Activated CD4-positive, alpha-beta T cell treated with anti-CD3 and anti-CD28 coated beads, Interleukin-2, amount 50 U/mL, for 24 hours (primary cell): ENCODE measurements around the gene ARHGEF11.
A peak's percentile ranks its signal among the peaks of the same experiment; 100 is the strongest.

Experiments used
- DNase-seq, 2 donors: peaks; one replicate each; pipeline ENCODE4 v3.0.0-alpha.2; 2020; ENCODE audit warnings: low read depth in 1 of 2, low spot score in 1 of 2

Gene ARHGEF11

DNA sequence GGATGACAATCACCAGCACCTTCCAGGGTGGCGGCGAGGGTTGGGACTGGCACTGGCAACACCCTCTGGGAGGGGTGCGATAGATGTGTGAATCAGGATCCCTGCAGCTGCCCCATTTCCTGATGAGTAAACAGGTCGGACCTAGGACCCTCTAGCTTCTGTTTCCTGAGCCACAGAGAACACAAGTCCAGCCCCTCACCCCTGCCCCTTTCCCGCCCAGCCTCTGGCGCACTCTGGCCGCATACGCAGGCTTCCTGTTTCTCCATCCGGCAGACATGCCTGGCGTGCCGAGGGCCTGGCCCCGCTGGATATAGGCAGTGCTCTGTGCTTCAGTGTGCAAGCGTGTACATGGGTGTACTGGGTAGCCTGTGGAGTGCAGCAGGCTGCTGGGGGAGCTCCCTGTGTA, 147.4 kb downstream of the ARHGEF11 start:
- no peak for DNase-seq

DNA sequence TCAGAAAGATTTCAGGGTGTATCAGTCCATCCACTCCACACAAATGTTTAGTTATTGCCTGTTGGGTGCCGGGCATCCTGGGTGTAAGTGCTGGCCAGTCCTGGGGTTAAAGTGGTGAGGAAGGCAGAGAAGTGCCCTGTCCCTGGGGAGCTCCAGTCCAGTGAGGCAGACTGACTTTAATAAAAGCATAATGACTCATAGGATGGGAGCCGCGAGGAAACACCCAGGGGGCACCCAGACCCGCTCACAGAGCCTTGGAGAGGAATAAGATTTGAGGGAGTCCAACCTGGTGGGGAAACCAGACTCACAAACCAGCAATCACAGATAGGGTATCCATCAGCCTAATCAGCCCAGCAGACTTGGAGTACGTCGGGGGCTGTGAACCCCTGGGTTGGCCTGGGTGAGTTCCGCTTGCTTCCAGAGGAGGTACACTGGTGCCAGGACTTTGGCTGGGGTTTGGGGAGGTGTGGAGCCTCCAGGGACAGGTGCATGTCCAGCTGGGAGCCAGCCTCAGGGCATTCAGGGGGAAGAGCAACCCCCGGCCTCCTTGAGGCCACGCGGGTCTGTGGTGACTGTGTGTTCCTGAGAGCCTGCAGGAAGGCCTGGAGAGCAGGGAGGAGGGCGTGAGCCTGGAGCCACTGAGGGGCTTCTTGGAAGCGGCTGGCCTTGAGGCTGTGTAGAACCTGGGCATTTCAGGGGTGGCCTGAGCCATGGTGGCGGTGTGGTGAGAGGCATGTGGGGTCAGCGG, 148.3 kb downstream of the ARHGEF11 start:
- no peak for DNase-seq

DNA sequence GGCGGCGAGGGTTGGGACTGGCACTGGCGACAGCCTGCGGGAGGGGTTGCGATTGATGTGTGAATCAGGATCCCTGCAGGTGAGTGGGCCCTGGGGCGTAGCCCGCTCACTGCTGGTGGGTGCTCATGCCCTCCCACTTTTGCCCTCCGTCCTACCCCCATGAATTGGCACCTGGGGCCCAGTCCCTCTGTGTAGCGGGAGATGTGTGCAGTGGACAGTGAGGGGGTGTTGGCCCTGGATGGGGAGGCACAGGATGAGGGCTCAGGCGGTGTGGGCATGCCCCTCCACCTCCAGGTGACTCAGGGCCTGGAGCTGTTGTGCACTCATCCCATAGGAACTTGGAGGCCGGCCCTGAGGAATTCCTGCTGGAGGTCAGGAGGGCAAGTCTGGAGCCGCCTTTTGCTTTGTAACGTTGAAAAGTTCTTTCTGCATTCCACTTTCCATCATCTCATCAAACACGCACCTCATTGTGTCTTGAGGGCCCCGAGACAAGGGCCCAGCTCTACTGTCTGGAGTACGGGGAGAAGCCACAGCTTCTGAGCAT, 149.0 kb downstream of the ARHGEF11 start:
- no peak for DNase-seq

DNA sequence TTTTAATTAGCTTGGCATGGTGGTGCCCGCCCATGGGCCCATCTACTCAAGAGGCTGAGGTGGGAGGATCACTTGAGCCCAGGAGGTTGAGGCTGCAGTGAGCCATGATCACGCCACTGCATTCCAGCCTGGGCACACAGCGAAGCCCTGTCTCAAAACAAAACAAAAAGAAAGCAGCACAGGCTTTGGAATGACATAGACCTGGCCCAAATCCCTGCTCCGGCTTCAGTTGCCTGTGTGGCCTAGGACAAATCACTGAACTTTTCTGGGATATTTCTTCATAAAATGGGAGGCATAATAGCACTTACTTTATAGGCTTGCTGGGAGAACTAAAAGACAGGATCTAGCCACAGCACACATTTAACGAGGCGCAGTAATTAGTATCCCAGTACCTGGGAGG, 149.6 kb downstream of the ARHGEF11 start:
- DNase-seq, result no peak

DNA sequence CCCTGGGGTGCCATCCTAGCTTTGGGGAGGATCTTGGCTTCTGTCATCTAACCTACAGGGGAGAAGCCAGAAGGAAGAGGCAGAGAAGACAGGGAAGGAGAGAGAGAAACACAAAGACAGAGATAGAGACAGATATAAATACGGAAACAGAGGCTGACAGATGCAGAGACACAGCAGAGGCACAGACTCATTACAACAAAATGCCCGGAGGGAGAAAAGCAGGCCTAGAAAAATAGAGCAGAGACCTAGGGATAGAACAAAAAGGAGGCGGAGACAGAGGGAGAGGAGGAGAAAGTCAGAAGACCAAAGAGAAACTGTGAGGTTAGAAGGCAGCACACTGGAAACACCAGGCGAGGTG, 150.1 kb downstream of the ARHGEF11 start:
- no peak for DNase-seq

DNA sequence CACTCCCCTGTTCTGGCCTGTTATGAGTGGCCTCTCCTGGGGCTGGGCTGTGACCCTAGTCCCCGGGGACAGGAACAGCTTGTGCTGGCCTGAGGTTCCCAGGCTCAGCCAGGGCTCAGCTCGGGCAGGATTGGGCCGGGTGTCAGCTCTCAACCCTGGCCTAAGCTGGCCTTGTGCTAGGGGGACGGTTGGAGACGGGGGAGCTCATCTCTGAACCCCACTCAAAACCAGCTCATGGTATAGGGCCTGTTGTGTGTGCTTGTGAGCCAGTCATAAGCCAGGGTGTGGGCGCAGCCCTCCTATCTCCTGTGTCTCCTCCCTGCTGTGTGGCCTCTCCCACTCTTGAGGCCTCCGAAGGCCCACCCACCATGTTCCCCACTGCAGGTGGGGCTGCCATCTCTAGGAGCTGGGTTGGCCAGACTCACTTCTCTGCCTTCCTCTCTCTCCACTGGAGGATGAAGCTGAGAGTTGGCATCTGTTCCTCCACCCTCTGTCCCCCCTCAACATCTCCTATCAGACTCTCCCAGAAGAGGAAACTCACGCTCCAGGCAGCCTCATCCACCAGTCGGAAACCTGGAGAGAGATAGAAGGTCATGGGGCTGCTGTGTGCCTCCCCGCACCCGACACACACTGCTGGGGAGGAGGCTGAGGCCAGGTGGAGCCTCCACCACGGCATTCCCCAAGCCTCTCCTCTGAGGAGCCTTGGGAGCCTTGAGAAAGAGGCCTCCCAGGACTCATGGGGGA, 150.7 kb downstream of the ARHGEF11 start:
- DNase-seq, result no peak

DNA sequence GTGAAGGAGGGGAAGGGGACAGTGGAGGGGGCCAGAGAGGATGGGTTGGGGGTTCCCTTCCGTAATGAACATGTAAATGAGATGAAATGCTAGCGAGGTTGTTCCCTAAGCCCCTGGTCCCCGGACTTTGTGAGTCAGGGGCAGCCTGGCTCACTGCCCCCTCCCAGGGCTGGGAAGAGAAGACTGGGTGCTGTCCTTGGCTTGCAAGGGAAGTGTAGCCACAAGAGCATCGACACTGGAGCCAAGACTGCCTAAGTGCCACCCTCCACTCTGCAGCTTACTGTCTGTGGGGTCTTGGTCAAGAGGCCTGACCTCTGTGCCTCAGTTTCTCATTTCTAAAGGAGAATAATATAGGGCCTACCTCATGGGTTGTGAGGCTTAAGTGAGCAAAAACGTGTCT, 151.5 kb downstream of the ARHGEF11 start:
- DNase-seq, result no peak

DNA sequence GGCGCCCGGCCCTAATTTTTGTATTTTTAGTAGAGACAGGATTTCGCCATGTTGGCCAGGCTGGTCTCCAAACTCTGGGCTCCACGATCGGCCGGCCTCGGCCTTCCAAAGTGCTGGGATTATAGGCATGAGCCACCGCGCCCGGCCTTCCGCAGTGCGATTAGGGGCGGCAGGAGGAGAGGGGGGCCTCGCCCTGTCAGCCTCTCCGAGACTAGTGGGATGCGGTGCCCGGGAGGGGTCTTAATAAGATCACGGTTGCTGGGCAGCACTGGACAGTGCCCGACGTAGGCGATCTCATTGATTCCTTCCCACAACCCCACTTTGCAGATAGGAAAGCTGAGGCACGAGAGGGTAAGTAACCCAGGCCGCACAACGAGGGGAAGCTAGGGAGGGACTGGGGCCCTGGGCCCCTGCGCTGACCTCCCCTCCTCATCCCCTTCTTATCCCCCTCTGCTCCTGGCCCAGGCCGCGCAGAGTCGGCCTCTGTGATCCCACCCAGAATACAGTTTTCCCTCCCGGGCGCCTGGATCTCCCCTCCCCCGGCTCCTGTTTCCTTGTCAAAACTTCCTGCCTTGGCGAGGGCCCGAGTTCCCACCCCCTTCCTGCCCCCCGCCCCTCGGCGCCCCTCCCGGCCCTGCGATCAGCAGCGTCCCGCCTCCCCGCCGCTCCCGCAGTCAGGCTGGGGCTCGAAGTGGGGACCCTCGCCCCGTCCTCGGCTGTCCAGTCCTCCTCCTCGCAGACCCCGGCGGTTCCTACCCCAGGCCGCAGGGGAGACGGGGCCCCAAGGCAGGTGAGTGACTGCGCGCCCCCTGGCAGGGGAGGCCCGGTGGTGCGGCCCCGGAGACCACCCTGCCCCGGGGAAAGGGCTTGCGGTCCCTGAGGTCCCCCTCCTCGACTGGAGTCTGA, 152.2 kb downstream of the ARHGEF11 start, which contains the start of gene PEAR1:
Gene PEAR1, plus strand, starts transcription at position 671 of the 906 bp plus-strand sequence. CDS start 10,209 bp downstream, outside the sequence.
- no peak for DNase-seq

DNA sequence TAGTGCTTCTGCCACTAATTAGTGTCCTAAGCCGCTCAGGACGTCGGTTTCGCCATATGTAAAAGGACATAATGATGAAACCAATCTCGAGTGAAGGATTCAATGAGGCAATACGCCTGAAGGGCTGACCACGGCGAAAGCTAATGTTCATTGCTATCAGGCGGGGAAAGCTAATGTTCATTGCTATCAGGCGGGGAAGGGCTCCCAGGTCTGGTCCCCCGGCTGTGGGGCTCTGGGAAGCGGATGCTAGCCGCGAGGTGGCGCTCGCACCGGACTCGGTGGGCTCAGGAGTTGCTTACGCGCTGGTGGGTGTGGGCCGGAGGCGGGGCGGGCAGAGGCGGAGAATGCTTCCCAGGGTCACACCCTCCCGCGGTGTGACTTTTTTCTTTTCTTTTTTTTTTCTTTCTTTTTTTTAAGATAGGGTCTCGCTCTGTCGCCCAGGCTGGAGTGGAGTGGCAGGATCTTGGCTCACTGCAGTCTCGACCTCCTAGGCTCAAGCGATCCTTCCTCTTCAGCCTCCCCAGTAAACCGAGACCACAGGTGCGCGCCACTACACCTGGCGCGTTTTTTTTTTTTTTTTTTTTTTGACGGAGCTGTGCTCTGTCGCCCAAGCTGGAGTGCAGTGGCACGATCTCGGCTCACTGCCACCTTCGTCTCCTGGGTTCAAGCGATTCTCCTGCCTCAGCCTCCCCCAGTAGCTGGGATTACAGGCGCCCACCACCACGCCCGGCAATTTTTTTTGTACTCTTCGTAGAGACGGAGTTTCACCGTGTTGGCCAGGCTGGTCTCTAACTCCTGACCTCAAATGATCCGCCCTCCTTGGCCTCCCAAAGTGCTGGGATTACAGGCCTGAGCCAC, 153.1 kb downstream of the ARHGEF11 start:
- DNase-seq, result peak; percentile 70 to 83

DNA sequence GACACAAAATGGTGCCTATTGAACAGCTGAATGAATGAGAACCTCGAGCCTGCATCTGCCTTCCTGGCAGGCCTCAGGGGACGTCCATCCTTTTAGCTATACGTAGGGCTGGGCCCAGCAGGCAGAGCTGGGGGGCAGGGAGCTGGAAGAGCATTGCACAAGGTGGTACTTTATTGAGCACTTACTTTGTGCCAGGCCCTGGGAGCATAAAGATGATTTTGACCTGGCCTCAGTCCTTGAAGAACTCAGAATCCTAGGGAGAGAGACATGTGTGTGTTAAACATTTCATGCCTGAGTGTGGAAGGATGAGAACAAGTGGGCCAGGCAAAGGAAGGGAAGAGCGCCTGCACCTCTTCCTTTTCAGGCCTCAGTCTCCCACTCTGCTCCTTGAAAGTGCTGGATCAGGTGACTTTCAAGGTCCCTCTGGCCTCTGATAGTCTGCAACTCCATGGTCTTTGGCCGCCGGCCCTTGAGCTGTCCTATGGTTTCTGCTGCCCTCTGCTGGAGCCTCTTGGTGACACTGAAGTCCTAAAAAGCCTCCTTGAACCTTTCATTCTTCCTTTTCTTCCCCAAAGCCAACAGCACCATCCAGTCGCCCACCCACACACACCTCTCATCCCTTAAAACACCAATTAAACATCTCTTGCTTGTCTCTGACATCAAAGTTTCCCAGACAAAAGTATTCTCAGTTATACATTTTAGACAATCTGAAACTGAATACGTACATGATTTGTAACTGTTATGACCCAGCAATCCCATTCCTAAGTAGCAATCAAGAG, 155.6 kb downstream of the ARHGEF11 start:
- peak; percentile 21 to 24 for DNase-seq

DNA sequence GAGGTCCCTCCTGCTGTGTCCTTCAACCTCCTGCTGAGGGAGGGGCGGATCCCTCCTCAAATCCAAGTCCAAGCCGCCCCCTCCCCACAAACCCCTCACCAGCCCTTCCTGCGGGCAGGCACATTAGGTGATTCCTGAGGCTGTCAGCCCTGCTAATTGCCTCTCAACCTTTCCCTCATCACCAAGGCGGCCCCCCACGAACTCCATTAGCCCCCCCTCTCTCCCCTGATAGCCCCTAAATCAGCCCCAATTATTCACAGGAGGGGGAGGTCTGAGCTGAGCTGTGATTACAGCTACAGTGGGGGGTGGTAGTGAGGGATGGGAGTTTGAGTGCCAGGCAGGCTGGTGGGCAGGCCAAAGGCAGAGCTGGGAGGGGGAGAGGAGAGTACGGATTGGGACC, 157.8 kb downstream of the ARHGEF11 start:
- no peak for DNase-seq

DNA sequence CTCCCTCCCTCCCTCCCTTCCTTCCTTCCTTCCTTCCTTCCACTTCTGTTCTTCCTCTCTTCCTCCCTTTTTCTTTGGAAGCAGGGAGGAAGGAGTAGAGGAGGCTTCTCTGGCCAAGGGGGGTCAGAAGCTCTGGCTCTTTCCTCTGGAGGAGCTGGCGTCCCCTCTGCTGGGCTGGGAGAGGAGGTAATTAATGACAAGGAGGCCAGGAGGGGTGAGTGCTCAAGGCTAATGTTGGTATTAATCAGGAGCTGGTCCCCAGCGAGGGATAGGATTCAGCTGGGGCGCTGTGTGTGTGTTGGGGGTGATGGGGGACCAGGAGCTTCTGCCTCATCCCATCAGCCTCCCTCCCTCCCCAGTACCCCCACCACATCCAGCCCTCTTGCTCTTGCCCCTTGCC, 158.2 kb downstream of the ARHGEF11 start:
- DNase-seq, result no peak

DNA sequence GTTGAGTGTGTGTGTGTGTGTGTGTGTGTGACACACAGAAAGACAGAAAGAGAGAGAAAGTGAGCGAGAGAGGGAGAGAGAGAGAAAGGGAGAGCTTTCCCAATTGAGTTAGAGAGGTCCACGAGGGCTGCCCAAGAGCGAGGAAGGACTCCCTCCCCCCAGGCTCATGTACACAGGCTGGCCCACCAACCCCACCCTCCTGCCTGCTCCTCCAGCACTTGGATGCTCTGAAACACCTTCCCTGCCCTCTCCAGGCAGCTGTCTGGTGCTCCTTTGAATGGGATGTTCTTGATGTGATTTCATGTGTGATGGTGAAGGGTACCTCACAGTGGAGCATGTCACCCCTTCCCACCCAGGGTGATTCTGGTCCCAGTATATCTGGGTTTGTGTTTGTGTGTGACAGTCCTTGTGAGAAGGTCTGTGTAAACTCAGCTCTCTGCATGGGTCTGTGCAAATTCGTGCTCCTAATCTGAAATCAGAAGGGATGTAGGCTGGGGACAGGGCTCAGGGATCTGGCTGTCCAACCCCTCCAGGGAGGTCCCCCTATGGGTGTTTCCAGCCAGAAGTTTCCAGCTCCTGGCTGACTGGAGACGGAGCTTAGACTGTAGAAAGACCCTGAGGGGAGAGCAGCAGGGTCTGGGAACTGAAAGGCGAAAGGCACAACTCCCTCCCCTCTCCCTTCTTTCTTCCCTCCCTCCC, 158.8 kb downstream of the ARHGEF11 start:
- DNase-seq, result no peak

DNA sequence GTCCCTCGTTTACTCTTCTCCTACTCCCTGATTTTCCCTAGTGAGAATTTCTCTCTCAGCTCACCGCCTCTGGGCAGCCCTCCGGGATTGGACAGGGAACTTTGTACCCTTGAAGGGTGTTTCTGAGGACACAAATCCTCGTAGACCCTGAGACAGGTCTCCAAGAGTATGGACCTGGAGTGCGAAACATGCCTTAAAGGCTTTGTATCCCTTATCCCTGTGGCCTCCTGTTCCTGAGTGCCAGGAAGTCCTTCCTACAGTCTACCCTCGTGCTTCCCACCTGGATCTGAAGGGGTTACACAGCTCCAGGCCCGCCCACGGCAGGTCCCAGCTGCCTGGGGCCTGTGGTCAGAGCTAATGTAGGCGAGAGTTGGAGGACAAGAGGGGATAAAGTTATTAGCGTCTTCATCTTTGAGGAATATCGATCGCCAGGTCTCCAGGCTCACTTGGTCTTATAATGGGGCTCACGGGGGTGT, 159.6 kb downstream of the ARHGEF11 start:
- DNase-seq, result no peak

DNA sequence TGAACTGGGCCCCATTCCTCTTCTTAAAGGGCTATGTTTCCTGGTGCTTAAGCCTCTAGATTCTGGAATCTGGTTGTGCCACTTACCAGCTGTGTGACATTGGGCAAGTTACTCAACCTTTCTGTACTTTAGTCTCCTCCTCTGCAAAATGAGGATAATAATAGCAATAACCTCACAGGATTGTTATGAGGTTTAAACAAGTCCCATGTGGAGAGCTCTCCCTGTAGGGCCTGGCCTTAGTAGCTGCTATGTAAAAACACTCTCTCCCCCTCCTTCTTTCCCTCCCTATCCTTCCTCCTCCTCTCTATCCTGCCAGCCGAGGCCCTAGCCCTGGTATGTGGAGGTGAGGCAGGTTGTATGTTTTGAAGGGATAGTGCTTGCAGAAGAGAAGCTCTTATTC, 160.2 kb downstream of the ARHGEF11 start:
- DNase-seq, result no peak
